HEK293 (cell line): ENCODE measurements around the gene SPATA2L.

Source experiments
- GLI4 ChIP-seq: fragments of 450-650 bp; formaldehyde crosslinking; IDR thresholded peaks from 2 replicates; pipeline ENCODE4 v1.5.1; 2016; ENCODE audit warnings: missing biosample characterization, missing genetic modification characterization
- KLF9 ChIP-seq: fragments of 450-650 bp; formaldehyde crosslinking; IDR thresholded peaks from 2 replicates; pipeline ENCODE4 v1.5.1; 2016; ENCODE audit warnings: missing biosample characterization, missing genetic modification characterization, low read depth
- MEIS1 ChIP-seq: sonication (generic); formaldehyde crosslinking; IDR thresholded peaks from 2 replicates; pipeline ENCODE4 v1.8.1; 2022; ENCODE audit warnings: missing genetic modification reagents, mild to moderate bottlenecking, borderline replicate concordance
- PRDM4 ChIP-seq: fragments of 450-650 bp; formaldehyde crosslinking; IDR thresholded peaks from 2 replicates; pipeline ENCODE4 v1.5.1; 2017; ENCODE audit warnings: missing biosample characterization, missing genetic modification characterization
- ZNF112 ChIP-seq: fragments of 450-650 bp; formaldehyde crosslinking; IDR thresholded peaks from 2 replicates; pipeline ENCODE4 v1.5.0; 2017; ENCODE audit warnings: missing biosample characterization, missing genetic modification characterization
- ZNF138 ChIP-seq: fragments of 450-650 bp; formaldehyde crosslinking; IDR thresholded peaks from 2 replicates; pipeline ENCODE4 v1.5.1; 2016; ENCODE audit warnings: missing biosample characterization, missing genetic modification characterization, borderline replicate concordance
- ZNF148 ChIP-seq: fragments of 450-650 bp; formaldehyde crosslinking; IDR thresholded peaks from 2 replicates; pipeline ENCODE4 v1.5.0; 2017; ENCODE audit warnings: missing biosample characterization, missing genetic modification characterization, borderline replicate concordance
- ZNF202 ChIP-seq: fragments of 450-650 bp; formaldehyde crosslinking; IDR thresholded peaks from 2 replicates; pipeline ENCODE4 v1.5.1; 2016; ENCODE audit warnings: missing biosample characterization, missing genetic modification characterization, borderline replicate concordance
- ZNF701 ChIP-seq: fragments of 450-650 bp; formaldehyde crosslinking; IDR thresholded peaks from 2 replicates; pipeline ENCODE4 v1.5.1; 2016; ENCODE audit warnings: missing biosample characterization, missing genetic modification characterization
- TF ChIP-seq, protein P1 (sequence below): fragments of 450-650 bp; formaldehyde crosslinking; IDR thresholded peaks from 2 replicates; pipeline ENCODE4 v1.5.1; 2016; ENCODE audit warnings: missing biosample characterization, missing genetic modification characterization

- TF ChIP-seq, protein P1, sequence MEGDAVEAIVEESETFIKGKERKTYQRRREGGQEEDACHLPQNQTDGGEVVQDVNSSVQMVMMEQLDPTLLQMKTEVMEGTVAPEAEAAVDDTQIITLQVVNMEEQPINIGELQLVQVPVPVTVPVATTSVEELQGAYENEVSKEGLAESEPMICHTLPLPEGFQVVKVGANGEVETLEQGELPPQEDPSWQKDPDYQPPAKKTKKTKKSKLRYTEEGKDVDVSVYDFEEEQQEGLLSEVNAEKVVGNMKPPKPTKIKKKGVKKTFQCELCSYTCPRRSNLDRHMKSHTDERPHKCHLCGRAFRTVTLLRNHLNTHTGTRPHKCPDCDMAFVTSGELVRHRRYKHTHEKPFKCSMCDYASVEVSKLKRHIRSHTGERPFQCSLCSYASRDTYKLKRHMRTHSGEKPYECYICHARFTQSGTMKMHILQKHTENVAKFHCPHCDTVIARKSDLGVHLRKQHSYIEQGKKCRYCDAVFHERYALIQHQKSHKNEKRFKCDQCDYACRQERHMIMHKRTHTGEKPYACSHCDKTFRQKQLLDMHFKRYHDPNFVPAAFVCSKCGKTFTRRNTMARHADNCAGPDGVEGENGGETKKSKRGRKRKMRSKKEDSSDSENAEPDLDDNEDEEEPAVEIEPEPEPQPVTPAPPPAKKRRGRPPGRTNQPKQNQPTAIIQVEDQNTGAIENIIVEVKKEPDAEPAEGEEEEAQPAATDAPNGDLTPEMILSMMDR (tag by site-specific recombination): no peak
- TF ChIP-seq ZNF202 (tag by site-specific recombination) (no peak), ZNF138 (tag by site-specific recombination) (no peak), PRDM4 (tag by site-specific recombination) (no peak), MEIS1 (CRISPR knock-in tag) (no peak), ZNF701 (no peak), KLF9 (tag by site-specific recombination) (no peak), ZNF112 (tag by site-specific recombination) (no peak), GLI4 (tag by site-specific recombination) (no peak), ZNF148 (no peak)
These were observed 15.0 kb upstream of the SPATA2L start for GRCh38 chr16:89716493-89716892.
